H1 (cell line): Measurements from ENCODE around the gene PI4K2A.

Source experiments
- CREB1 ChIP-seq: IDR thresholded peaks from 2 replicates; pipeline ENCODE4 v1.6.1; 2012; ENCODE audit warnings: inconsistent platforms
- USF2 ChIP-seq: IDR thresholded peaks from 2 replicates; pipeline ENCODE4 v1.6.1; 2011; ENCODE audit warnings: low read length, improper control_type of control experiment

GRCh38 chr10:97628228-97628627 is 12.2 kb upstream of the PI4K2A start:
- no peak for TF ChIP-seq CREB1
- no peak for TF ChIP-seq USF2
